ENCODE results near the gene LIN37.
A peak's percentile ranks its signal among the peaks of the same experiment; 100 is the strongest.

LIN37 gene

DNA sequence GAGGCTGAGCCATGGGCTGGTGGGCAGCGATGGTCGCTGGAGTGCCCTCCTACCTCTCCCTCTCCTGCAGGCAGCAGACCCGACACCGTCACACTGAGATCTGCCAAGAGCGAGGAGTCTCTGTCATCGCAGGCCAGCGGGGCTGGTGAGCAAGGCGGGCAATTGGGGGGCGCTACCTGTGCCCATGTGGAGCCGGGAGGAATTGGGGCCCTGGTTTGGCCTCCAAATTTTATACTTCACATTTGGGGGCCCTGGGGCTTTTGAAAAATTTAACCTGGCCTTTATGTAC lies 36.9 kb downstream of the LIN37 start:
- DNase-seq (ENCODE audit: low spot score in 2 of 2), result no peak
- in situ Hi-C loops (cut with MboI; ENCODE audit: low sequenced_read_pairs), result no loop called here
- no peaks in the 10 kb centered on the region for H3K36me3 ChIP-seq (replicated peaks)
- H3K4me3 ChIP-seq, result no peak overlapping the region
- H3K9me3 ChIP-seq, result no peaks in the 10 kb centered on the region
- H3K4me1 ChIP-seq, result no peaks in the 10 kb centered on the region
- no peaks in the 10 kb centered on the region for H3K27me3 ChIP-seq (ENCODE audit: low read depth)

GRCh38 chr19:35786299-35787160 lies 38.2 kb downstream of the LIN37 start:
- DNase-seq (ENCODE audit: low spot score in 2 of 2), result no peak
- no peak overlapping the region for H3K4me3 ChIP-seq
- no peaks in the 10 kb centered on the region for H3K36me3 ChIP-seq (replicated peaks)
- H3K27me3 ChIP-seq (ENCODE audit: low read depth), result no peaks in the 10 kb centered on the region
- H3K9me3 ChIP-seq, result no peaks in the 10 kb centered on the region
- in situ Hi-C loops (cut with MboI; ENCODE audit: low sequenced_read_pairs), result no loop called here
- no peaks in the 10 kb centered on the region for H3K4me1 ChIP-seq

GRCh38 chr19:35787227-35787799 lies 38.9 kb downstream of the LIN37 start:
- DNase-seq (ENCODE audit: low spot score in 2 of 2), result no peak
- in situ Hi-C loops (cut with MboI; ENCODE audit: low sequenced_read_pairs), result no loop called here
- H3K4me1 ChIP-seq, result no peaks in the 10 kb centered on the region
- no peaks in the 10 kb centered on the region for H3K9me3 ChIP-seq
- H3K36me3 ChIP-seq (replicated peaks), result no peaks in the 10 kb centered on the region
- H3K27me3 ChIP-seq (ENCODE audit: low read depth), result no peaks in the 10 kb centered on the region
- H3K4me3 ChIP-seq, result no peak overlapping the region

GRCh38 chr19:35788205-35788960 lies 40.0 kb downstream of the LIN37 start:
- no peaks in the 10 kb centered on the region for H3K4me1 ChIP-seq
- no peaks in the 10 kb centered on the region for H3K36me3 ChIP-seq (replicated peaks)
- no peak overlapping the region for H3K4me3 ChIP-seq
- no peaks in the 10 kb centered on the region for H3K9me3 ChIP-seq
- no peak for DNase-seq (ENCODE audit: low spot score in 2 of 2)
- H3K27me3 ChIP-seq (ENCODE audit: low read depth), result no peaks in the 10 kb centered on the region
- in situ Hi-C loops (cut with MboI; ENCODE audit: low sequenced_read_pairs), result no loop called here

- in situ Hi-C loops (cut with MboI; ENCODE audit: low sequenced_read_pairs), result no loop called here
- no peak overlapping the region for H3K4me3 ChIP-seq
- no peaks in the 10 kb centered on the region for H3K9me3 ChIP-seq
- H3K36me3 ChIP-seq (replicated peaks), result no peaks in the 10 kb centered on the region
- DNase-seq (ENCODE audit: low spot score in 2 of 2), result no peak
- H3K27me3 ChIP-seq (ENCODE audit: low read depth), result no peaks in the 10 kb centered on the region
- H3K4me1 ChIP-seq, result no peaks in the 10 kb centered on the region
These were observed 41.0 kb downstream of the LIN37 start for GRCh38 chr19:35789195-35789977.

DNA sequence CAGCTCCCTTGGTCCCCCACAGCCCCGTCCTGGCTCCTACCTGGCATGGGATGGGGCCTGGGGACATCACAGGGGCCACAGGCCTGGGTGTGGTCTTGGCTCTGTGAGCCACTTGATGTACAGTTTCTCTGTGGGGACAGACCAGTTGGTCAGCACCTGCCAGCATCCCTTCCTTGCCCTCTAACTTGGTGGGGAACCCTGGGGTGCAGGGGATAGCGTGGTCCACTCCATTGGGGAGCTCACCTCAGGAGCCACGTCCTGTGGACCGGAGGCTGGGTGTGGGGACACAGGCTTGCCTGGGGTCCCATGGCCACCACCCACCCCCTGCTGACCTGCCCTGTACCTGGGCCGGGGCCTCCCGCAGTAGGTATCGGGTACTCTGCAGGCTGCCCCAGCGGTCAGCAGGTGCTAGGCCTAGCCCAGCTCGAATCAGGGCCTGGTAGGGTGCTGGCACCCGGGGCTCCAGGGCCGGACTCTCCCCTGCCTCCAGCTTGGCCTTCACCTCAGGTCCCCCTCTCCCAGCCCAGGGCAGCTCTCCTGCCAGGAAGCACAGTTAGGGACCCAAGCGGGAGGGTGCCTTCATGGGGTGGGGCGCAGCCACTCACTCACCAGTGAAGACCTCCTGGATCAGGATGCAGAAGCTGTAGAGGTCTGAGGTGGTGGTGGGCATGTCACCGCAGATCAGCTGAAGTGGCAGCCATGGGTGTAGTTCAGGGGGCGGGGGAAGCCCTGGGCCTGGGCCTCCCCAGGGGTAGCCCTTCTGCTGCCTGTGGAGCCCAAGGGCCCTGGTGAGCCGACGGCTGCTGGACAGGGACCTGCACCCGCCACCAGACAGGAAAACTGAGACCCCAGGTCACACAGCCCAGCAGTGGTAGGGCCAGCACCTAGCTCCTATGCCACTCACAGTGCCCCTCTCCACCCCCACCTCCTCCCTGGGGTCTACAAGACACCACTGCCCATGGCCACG lies 41.9 kb downstream of the LIN37 start:
- Histone ChIP-seq H3K9me3 (no peaks in the 10 kb centered on the region), H3K4me3 (no peak overlapping the region), H3K4me1 (no peaks in the 10 kb centered on the region), H3K36me3 (replicated peaks) (no peaks in the 10 kb centered on the region), H3K27me3 (ENCODE audit: low read depth) (no peaks in the 10 kb centered on the region)
- DNase-seq (ENCODE audit: low spot score in 2 of 2), result no peak
- in situ Hi-C loops (cut with MboI; ENCODE audit: low sequenced_read_pairs), result no loop called here

DNA sequence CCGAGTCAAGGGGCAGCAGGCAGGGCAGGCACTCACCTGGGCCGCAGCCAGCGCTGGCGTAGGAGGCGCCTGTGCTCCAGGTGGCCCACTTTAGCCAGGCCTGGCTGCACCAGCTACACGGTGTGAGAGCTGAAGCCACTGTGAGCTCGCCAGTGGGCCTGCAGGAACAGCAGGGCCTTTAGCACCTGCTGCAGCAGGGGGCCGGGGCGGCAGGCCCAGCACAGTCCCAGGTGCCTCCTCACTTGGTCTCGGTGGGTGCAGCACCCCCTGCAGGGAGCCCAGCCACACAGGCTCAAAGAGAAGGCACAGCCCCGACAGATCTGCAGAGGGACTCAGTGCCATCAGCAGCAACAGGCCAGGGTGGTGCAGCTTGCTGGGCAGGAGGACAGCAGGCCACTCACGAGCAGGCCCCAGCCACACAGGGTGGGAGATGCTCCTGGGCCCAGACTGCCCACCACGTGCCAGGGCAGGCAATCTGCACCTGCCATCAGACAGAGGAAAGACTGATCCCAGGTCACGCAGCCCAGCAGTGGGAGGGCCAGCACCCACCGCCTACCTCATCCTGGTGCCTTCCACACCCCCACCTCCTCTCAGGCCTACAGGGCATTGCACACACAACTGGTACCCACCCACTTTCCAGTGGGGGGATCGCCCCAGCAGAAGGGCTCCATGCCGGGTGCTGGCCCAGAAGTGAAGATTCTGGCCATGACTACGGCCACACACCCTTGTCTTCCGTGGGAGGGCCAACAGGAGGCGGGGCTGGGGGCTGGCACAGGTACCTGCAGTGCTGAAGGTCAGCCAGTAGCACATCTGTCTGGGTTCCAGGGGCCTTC lies 42.8 kb downstream of the LIN37 start:
- Histone ChIP-seq H3K9me3 (no peaks in the 10 kb centered on the region), H3K36me3 (replicated peaks) (no peaks in the 10 kb centered on the region), H3K27me3 (ENCODE audit: low read depth) (no peaks in the 10 kb centered on the region), H3K4me1 (no peaks in the 10 kb centered on the region), H3K4me3 (no peak overlapping the region)
- DNase-seq (ENCODE audit: low spot score in 2 of 2), result peak in 1 of 2 experiments; percentile 32
- in situ Hi-C loops (cut with MboI; ENCODE audit: low sequenced_read_pairs), result no loop called here

DNA sequence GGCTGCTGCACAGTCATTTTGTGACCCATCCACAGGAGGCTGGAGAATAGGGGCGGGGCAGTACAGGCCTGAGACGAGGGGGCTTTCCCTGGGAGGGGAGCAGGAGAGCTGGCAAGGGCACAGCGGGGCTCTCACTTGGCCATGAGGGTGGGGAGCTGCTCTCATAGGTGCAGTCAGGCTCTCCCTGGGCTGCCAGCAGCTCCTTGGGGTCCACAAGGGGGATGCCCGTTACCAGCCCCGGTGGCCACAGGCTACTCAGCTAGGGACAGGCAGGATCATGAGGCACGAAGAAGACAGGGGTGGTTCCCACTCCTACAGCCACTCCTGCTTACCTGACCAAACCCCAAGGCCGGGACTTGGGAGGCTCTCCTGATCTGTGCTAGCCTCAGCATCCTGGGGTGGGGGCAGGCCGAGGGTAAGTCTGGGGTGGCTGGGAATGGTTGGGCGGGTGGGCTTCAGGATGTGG lies 43.5 kb downstream of the LIN37 start:
- Histone ChIP-seq H3K4me1 (no peaks in the 10 kb centered on the region), H3K27me3 (ENCODE audit: low read depth) (no peaks in the 10 kb centered on the region), H3K4me3 (no peak overlapping the region), H3K36me3 (replicated peaks) (no peaks in the 10 kb centered on the region), H3K9me3 (no peaks in the 10 kb centered on the region)
- in situ Hi-C loops (cut with MboI; ENCODE audit: low sequenced_read_pairs), result no loop called here
- DNase-seq (ENCODE audit: low spot score in 2 of 2), result no peak

GRCh38 chr19:35792312-35792711 lies 43.9 kb downstream of the LIN37 start:
- H3K27me3 ChIP-seq (ENCODE audit: low read depth), result no peaks in the 10 kb centered on the region
- in situ Hi-C loops (cut with MboI; ENCODE audit: low sequenced_read_pairs), result no loop called here
- H3K9me3 ChIP-seq, result no peaks in the 10 kb centered on the region
- DNase-seq (ENCODE audit: low spot score in 2 of 2), result no peak
- no peaks in the 10 kb centered on the region for H3K36me3 ChIP-seq (replicated peaks)
- H3K4me1 ChIP-seq, result no peaks in the 10 kb centered on the region
- H3K4me3 ChIP-seq, result no peak overlapping the region

- no peak for DNase-seq (ENCODE audit: low spot score in 2 of 2)
- H3K4me1 ChIP-seq, result no peaks in the 10 kb centered on the region
- in situ Hi-C loops (cut with MboI; ENCODE audit: low sequenced_read_pairs), result no loop called here
These were observed 44.5 kb downstream of the LIN37 start for GRCh38 chr19:35792888-35793287.

GRCh38 chr19:35793381-35794165 lies 45.2 kb downstream of the LIN37 start:
- no peaks in the 10 kb centered on the region for H3K9me3 ChIP-seq
- in situ Hi-C loops (cut with MboI; ENCODE audit: low sequenced_read_pairs), result no loop called here
- H3K27me3 ChIP-seq (ENCODE audit: low read depth), result no peaks in the 10 kb centered on the region
- H3K36me3 ChIP-seq (replicated peaks), result no peaks in the 10 kb centered on the region
- no peaks in the 10 kb centered on the region for H3K4me1 ChIP-seq
- DNase-seq (ENCODE audit: low spot score in 2 of 2), result no peak
- no peak overlapping the region for H3K4me3 ChIP-seq

More at GRCh38 chr19:35792888-35793287, 44.5 kb downstream of the LIN37 start:
- Histone ChIP-seq H3K36me3 (replicated peaks) (no peaks in the 10 kb centered on the region), H3K27me3 (ENCODE audit: low read depth) (no peaks in the 10 kb centered on the region), H3K4me3 (no peak overlapping the region), H3K9me3 (no peaks in the 10 kb centered on the region)

Measured in HAP-1 (cell line).